Mammary epithelial cell (primary cell): ENCODE data around the gene OS9.

ENCODE experiments used
- EZH2 ChIP-seq: IDR thresholded peaks from 2 replicates; pipeline ENCODE4 v1.6.1; 2012; ENCODE audit warnings: low read length, inconsistent platforms, borderline replicate concordance
- TF ChIP-seq, protein P1 (sequence below), 2 donors: IDR thresholded peaks in 1 of 2; conservative IDR thresholded peaks in 1 of 2; 2 replicates each; pipeline ENCODE4 v1.5.1; 2011 to 2012; ENCODE audit warnings: inconsistent platforms in 2 of 2, low read length in 2 of 2, mild to moderate bottlenecking in 2 of 2, control low read depth in 1 of 2, low read depth in 1 of 2; ENCODE audit not compliant: insufficient read depth in 1 of 2; ENCODE audit errors: extremely low read depth in 1 of 2

DNA sequence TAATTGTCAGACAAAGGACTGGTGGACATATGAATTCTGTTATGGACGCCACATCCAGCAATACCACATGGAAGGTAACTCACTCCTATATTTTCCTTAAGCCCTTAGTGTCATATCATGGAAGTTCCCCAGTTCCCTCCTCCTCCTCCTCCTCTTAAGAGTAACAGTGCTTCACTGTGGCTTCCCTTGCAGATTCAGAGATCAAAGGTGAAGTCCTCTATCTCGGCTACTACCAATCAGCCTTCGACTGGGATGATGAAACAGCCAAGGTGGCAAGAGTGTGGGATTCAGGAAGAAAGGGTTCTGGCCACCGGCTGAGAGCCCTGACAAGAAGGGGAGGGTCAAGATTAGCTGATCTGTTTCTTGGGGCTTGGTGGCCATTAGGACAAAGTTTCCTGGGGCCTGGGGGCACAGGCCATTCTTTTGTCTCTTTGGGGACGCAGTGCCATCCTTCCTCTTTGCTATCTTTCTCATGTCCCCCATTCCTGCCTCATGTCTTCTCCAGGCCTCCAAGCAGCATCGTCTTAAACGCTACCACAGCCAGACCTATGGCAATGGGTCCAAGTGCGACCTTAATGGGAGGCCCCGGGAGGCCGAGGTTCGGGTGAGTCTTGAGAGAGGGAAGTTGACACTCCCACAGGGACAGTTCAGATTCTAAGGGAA is 2.0 kb downstream of the OS9 start:
- TF ChIP-seq, protein P1, sequence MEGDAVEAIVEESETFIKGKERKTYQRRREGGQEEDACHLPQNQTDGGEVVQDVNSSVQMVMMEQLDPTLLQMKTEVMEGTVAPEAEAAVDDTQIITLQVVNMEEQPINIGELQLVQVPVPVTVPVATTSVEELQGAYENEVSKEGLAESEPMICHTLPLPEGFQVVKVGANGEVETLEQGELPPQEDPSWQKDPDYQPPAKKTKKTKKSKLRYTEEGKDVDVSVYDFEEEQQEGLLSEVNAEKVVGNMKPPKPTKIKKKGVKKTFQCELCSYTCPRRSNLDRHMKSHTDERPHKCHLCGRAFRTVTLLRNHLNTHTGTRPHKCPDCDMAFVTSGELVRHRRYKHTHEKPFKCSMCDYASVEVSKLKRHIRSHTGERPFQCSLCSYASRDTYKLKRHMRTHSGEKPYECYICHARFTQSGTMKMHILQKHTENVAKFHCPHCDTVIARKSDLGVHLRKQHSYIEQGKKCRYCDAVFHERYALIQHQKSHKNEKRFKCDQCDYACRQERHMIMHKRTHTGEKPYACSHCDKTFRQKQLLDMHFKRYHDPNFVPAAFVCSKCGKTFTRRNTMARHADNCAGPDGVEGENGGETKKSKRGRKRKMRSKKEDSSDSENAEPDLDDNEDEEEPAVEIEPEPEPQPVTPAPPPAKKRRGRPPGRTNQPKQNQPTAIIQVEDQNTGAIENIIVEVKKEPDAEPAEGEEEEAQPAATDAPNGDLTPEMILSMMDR (conservative IDR thresholded peaks at IDR 0.05 in 1 of 2, IDR thresholded peaks at IDR 0.05 in 1 of 2; ENCODE audit: extremely low read depth in 1 of 2, insufficient read depth in 1 of 2, low read depth in 1 of 2, low read length in 2 of 2): no peak
- TF ChIP-seq EZH2: no peak
